GM19240 (cell line): ENCODE measurements around the gene SLX4IP.

Source experiments
- DNase-seq: peaks from one replicate; pipeline ENCODE4 v3.0.0; 2011; ENCODE audit warnings: low spot score; ENCODE audit not compliant: insufficient read length

The SLX4IP gene

DNA sequence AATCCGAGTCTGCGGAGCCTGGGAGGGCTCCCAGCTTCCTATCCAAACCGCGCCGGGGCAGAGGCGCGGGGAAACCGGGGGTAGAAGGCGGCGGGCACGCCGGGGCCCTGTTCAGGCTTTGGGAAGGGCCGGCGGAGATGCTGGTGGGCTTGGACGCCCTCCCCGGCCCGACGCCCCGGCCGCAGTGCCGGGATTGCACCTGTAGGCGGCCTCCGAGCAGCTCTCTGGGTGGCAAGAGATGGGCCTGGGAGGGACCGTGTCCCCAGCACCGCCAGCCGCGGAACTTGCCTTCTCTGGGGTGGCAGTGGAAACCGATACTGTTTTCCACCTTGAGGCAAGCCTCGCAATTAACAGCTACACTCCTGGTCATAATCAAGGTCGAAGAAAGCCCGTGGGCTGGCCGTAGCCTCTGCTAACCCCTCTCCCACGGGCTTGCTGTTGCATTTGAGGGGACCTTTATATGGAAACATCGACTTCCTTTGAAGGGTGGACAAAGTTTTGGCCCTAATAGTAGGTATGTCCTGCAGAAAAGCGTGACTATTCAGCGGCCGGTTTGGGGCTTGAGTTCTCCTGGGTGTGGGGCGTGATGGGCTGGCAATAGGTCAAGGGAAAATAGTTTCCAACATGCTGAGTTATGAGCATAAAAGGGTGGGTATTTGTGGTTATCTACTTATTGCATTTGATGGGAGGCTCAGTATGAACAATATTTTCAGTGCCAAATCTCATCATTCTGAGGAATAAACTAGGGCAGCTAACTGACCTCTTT lies 239.8 kb downstream of the SLX4IP start:
- DNase-seq: peak; percentile 50

DNA sequence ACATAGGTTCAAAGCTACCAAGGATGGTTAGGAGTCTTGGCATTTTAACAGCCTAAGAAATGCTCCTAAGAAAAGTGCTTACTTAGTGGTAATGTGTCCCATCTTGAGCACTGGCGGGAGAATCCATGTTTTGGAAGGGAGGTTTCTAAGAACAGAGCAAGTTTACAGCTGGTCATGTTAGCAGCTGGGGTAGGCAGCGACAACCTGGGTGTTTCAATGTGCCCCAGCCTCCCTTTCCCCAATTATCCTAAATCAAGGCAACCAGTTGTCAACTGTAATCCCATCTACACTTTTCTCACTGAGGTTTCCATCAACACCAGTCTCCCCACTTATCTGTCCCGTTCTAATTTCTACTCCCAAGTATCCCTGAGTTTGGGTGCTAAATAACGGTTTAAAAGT lies 240.3 kb downstream of the SLX4IP start:
- DNase-seq: no peak

- no peak for DNase-seq
These were observed 241.4 kb downstream of the SLX4IP start for GRCh38 chr20:10676518-10676917.
